Heart left ventricle (tissue), 13 donors: Measurements from ENCODE around the gene FAM76B.

Experiments
- POLR2A ChIP-seq, 2 donors: fragments of 450-650 bp; IDR thresholded peaks; one replicate each; pipeline ENCODE4 v1.6.1; 2017; ENCODE audit warnings: antibody characterized with exemption in 2 of 2, mild to moderate bottlenecking in 2 of 2, moderate library complexity in 2 of 2
- TF ChIP-seq, protein P1 (sequence below), 12 donors: fragments of 200-600 bp; sonication (generic) in 4 of 12; IDR thresholded peaks; one replicate each; pipeline versions ENCODE4 v1.5.0 to v1.8.0; 2018 to 2022; ENCODE audit warnings: antibody characterized with exemption in 12 of 12, mild to moderate bottlenecking in 5 of 12
- donor health status: ischemic (EF 13 %, LVEDD 7.1; RV severe dilation, severe dysfunction).
- donor health status: DM: no; HTN: yes; CAD: no.
- donor health status: DM: no; HTN: no; CAD: no.
- donor health status: ischemic (EF 25% LVEDD 6.9; RV normal size, moderate dysfunction).
- donor health status: ischemic (EF 25% LVEDD 5.7; RV mildly dilated, moderate dysfunction).
- donor health status: ischemic (EF 35%, LVEDD 5.7; RV mildly dilated, moderate dysfunction).
- donor health status: nonischemic (EF 11% LVEDD 7.7; RV severe dilation, severe dysfunction).
- donor health status: DM: yes; HTN: yes; CAD: no.
- donor health status: PGD.
- donor health status: ischemic (EF 29% LVEDD 5.4; RV normal size, mild dysfunction).
- donor health status: nonischemic (EF 23%, LVEDD 6.1; RV moderate dilation, normal function).

DNA sequence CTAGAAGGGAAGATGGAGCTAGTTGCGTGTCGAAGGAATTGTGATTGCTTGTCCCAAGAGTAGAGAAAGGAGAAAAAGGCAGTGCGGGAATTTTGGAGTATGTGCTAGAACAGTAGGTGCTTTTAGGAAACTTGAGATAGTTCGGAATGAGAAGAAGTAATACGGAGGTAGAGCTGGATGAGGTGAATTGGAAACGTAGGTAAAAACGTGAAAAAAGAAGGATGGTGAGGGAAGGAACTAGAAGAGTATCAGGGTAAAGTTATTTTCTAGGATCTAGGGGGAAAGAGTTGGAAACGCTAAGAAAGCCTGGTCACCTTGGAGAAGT, 2.1 kb upstream of the FAM76B start:
- TF ChIP-seq, protein P1, sequence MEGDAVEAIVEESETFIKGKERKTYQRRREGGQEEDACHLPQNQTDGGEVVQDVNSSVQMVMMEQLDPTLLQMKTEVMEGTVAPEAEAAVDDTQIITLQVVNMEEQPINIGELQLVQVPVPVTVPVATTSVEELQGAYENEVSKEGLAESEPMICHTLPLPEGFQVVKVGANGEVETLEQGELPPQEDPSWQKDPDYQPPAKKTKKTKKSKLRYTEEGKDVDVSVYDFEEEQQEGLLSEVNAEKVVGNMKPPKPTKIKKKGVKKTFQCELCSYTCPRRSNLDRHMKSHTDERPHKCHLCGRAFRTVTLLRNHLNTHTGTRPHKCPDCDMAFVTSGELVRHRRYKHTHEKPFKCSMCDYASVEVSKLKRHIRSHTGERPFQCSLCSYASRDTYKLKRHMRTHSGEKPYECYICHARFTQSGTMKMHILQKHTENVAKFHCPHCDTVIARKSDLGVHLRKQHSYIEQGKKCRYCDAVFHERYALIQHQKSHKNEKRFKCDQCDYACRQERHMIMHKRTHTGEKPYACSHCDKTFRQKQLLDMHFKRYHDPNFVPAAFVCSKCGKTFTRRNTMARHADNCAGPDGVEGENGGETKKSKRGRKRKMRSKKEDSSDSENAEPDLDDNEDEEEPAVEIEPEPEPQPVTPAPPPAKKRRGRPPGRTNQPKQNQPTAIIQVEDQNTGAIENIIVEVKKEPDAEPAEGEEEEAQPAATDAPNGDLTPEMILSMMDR (IDR thresholded peaks at IDR 0.05): no peak
- TF ChIP-seq POLR2A (IDR thresholded peaks at IDR 0.05): no peak
